ENCODE data around the gene RPS16.

DNA sequence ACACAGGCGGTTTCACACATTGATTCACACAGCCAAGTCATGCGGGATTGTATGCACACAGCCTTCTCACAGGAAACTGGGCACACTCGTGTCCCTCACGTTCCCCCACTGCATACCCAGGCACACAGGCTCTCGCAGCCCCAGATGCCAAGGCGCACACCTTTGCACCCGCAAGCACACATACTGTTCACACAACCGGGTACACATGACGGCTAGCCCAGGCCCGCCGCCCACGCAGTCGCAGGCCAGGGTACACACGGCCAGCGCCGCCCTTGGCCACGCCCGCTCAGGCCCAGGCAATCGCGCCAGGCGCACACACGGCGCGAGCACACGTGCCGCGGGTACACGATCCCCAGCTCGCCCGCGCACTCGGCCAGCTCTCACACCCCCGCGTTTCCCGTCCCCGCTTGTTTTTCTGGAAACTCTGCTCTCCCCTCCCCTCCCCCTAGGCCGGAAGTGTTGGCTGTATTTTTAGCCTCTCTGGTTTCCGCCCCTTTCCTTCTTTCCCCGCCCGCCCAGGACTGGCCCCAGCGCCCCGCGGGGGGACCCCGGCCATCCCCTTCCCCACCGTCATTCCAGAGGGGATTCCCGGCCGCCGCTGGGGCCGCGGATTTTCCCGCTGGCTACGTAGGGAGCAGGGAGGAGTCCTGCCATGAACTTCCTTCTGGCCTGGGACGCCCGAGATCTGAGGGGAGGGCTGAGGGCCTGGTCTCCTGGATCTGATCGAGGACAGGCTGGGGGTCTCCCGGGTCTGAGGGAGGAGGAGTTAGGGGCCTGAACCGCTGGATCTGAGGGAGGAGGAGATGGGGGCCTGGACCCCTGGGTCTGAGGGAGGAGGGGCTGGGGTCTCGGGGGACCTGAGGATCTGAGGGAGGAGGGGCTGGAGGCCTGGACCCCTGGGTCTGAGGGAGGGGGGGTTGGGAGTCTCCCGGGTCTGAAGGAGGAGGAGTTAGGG, 33.1 kb downstream of the RPS16 start:
- TF ChIP-seq HOXC10 (CRISPR knock-in tag; IDR thresholded peaks at IDR 0.05) (no peak), RBAK (tag by site-specific recombination; IDR thresholded peaks at IDR 0.05) (no peak), ZNF155 (tag by site-specific recombination; IDR thresholded peaks at IDR 0.05) (no peak), ZNF426 (tag by site-specific recombination; IDR thresholded peaks at IDR 0.05) (no peak)
- TF ChIP-seq, protein P1, sequence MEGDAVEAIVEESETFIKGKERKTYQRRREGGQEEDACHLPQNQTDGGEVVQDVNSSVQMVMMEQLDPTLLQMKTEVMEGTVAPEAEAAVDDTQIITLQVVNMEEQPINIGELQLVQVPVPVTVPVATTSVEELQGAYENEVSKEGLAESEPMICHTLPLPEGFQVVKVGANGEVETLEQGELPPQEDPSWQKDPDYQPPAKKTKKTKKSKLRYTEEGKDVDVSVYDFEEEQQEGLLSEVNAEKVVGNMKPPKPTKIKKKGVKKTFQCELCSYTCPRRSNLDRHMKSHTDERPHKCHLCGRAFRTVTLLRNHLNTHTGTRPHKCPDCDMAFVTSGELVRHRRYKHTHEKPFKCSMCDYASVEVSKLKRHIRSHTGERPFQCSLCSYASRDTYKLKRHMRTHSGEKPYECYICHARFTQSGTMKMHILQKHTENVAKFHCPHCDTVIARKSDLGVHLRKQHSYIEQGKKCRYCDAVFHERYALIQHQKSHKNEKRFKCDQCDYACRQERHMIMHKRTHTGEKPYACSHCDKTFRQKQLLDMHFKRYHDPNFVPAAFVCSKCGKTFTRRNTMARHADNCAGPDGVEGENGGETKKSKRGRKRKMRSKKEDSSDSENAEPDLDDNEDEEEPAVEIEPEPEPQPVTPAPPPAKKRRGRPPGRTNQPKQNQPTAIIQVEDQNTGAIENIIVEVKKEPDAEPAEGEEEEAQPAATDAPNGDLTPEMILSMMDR (tag by site-specific recombination; IDR thresholded peaks at IDR 0.05): peak; percentile 77
- TF ChIP-seq, protein P2, sequence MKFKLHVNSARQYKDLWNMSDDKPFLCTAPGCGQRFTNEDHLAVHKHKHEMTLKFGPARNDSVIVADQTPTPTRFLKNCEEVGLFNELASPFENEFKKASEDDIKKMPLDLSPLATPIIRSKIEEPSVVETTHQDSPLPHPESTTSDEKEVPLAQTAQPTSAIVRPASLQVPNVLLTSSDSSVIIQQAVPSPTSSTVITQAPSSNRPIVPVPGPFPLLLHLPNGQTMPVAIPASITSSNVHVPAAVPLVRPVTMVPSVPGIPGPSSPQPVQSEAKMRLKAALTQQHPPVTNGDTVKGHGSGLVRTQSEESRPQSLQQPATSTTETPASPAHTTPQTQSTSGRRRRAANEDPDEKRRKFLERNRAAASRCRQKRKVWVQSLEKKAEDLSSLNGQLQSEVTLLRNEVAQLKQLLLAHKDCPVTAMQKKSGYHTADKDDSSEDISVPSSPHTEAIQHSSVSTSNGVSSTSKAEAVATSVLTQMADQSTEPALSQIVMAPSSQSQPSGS (tag by site-specific recombination; IDR thresholded peaks at IDR 0.05; ENCODE audit: low read depth): no peak
- TF ChIP-seq, protein P3, sequence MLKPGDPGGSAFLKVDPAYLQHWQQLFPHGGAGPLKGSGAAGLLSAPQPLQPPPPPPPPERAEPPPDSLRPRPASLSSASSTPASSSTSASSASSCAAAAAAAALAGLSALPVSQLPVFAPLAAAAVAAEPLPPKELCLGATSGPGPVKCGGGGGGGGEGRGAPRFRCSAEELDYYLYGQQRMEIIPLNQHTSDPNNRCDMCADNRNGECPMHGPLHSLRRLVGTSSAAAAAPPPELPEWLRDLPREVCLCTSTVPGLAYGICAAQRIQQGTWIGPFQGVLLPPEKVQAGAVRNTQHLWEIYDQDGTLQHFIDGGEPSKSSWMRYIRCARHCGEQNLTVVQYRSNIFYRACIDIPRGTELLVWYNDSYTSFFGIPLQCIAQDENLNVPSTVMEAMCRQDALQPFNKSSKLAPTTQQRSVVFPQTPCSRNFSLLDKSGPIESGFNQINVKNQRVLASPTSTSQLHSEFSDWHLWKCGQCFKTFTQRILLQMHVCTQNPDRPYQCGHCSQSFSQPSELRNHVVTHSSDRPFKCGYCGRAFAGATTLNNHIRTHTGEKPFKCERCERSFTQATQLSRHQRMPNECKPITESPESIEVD (tag by site-specific recombination; IDR thresholded peaks at IDR 0.05): no peak; the same call in 1 of the 2 replicates
- TF ChIP-seq, protein P4, sequence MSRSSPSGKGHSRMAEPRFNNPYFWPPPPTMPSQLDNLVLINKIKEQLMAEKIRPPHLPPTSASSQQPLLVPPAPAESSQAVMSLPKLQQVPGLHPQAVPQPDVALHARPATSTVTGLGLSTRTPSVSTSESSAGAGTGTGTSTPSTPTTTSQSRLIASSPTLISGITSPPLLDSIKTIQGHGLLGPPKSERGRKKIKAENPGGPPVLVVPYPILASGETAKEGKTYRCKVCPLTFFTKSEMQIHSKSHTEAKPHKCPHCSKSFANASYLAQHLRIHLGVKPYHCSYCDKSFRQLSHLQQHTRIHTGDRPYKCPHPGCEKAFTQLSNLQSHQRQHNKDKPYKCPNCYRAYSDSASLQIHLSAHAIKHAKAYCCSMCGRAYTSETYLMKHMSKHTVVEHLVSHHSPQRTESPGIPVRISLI (tag by site-specific recombination; IDR thresholded peaks at IDR 0.05): peak; percentile 97
